Lower leg skin (tissue), 3 donors: ENCODE results near the gene CSNK1A1L.

Source experiments
- POLR2A ChIP-seq, 2 donors: fragments of 450-650 bp; IDR thresholded peaks; one replicate each; pipeline ENCODE4 v1.6.1; 2016 to 2017; ENCODE audit warnings: antibody characterized with exemption in 2 of 2, mild to moderate bottlenecking in 1 of 2, moderate library complexity in 1 of 2
- TF ChIP-seq, protein P1 (sequence below), 3 donors: fragments of 450-650 bp; IDR thresholded peaks; one replicate each; pipeline ENCODE4 v1.5.1; 2016; ENCODE audit warnings: antibody characterized with exemption in 3 of 3, mild to moderate bottlenecking in 3 of 3, moderate library complexity in 2 of 3

DNA sequence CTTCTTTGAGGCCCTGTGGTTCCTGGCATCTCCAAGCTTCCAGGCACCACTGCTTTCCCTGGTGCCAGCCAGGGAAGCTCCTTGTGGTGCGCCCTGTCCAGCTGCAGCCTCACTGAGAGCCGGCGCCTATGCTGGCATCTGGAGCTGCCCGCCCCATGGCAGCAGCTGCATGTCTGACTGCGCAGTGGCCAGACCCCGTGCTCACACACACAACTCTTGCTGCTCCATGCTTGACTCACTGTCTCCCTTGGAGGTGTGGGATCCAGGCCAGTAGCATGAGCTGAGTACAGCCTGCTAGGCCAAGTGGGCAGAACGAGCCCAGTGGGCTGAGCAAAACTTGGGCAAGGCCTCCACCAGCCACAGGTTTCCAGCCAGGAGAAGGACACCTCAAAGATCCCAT is 34.5 kb downstream of the CSNK1A1L start:
- TF ChIP-seq, protein P1, sequence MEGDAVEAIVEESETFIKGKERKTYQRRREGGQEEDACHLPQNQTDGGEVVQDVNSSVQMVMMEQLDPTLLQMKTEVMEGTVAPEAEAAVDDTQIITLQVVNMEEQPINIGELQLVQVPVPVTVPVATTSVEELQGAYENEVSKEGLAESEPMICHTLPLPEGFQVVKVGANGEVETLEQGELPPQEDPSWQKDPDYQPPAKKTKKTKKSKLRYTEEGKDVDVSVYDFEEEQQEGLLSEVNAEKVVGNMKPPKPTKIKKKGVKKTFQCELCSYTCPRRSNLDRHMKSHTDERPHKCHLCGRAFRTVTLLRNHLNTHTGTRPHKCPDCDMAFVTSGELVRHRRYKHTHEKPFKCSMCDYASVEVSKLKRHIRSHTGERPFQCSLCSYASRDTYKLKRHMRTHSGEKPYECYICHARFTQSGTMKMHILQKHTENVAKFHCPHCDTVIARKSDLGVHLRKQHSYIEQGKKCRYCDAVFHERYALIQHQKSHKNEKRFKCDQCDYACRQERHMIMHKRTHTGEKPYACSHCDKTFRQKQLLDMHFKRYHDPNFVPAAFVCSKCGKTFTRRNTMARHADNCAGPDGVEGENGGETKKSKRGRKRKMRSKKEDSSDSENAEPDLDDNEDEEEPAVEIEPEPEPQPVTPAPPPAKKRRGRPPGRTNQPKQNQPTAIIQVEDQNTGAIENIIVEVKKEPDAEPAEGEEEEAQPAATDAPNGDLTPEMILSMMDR (IDR thresholded peaks at IDR 0.05), result no peak
- no peak for TF ChIP-seq POLR2A (IDR thresholded peaks at IDR 0.05)
